ENCODE measurements around the gene ATP1B3. TPM values are rescaled to one million over a fixed set of nuclear protein-coding genes. Genes with fewer than 3 reads are reported as not detected.

Gene ATP1B3
- total RNA-seq, 2 experiments from 2014 or later: 22.2 to 22.5 TPM

GRCh38 chr3:141859651-141860050, 16.8 kb upstream of the ATP1B3 start:
- Mint-ChIP-seq H3K4me1 (ENCODE audit: low read depth) (peaks cover 11% of the 10 kb centered on the region), H3K9me3 (no peaks in the 10 kb centered on the region), H3K36me3 (ENCODE audit: low read depth) (no peaks in the 10 kb centered on the region), H3K27me3 (no peaks in the 10 kb centered on the region), H3K4me3 (no peak overlapping the region), H3K27ac (no peak overlapping the region)
- CTCF ChIA-PET: no interaction called here
- no peak overlapping the region for H3K4me3 ChIP-seq (ENCODE audit: low read length)
- H3K4me1 ChIP-seq (ENCODE audit: insufficient read depth, low read length): no peaks in the 10 kb centered on the region
- DNase-seq (no peak), ATAC-seq (ENCODE audit: poor library complexity) (no peak)
- POLR2A ChIA-PET: no interaction called here
- H3K27me3 ChIP-seq (ENCODE audit: control insufficient read depth in 1 of 2, insufficient read depth in 2 of 2, low read length in 2 of 2): no peaks in the 10 kb centered on the region
- intact Hi-C loops (cut with DNase I, micrococcal nuclease): no loop called here
- H3K27ac ChIP-seq (ENCODE audit: low read depth in 1 of 2, low read length in 2 of 2): no peak overlapping the region
- no peaks in the 10 kb centered on the region for H3K36me3 ChIP-seq (ENCODE audit: insufficient read depth, low read length)
- no peaks in the 10 kb centered on the region for H3K9me3 ChIP-seq (ENCODE audit: control insufficient read depth in 1 of 2, insufficient read depth in 1 of 2, low read length in 2 of 2)
- no peak for TF ChIP-seq CTCF (IDR thresholded peaks at IDR 0.05)

- no peaks in the 10 kb centered on the region for H3K36me3 ChIP-seq (ENCODE audit: insufficient read depth, low read length)
- no peaks in the 10 kb centered on the region for H3K27me3 ChIP-seq (ENCODE audit: control insufficient read depth in 1 of 2, insufficient read depth in 2 of 2, low read length in 2 of 2)
- no peaks in the 10 kb centered on the region for H3K36me3 Mint-ChIP-seq (ENCODE audit: low read depth)
- H3K4me3 ChIP-seq (ENCODE audit: low read length): no peak overlapping the region
- TF ChIP-seq CTCF (IDR thresholded peaks at IDR 0.05): no peak
- ATAC-seq (ENCODE audit: poor library complexity) (no peak), DNase-seq (no peak)
- ChIA-PET POLR2A (no interaction called here), CTCF (interaction anchor here (0.6 kb wide), 1 partner anchor 914 kb away, joined by 3 read pairs; no protein-coding TSS in a partner anchor)
- no peaks in the 10 kb centered on the region for H3K9me3 Mint-ChIP-seq
- no peak overlapping the region for H3K4me3 Mint-ChIP-seq
- intact Hi-C loops (cut with DNase I, micrococcal nuclease): no loop called here
- H3K4me1 ChIP-seq (ENCODE audit: insufficient read depth, low read length): no peaks in the 10 kb centered on the region
- H3K27ac Mint-ChIP-seq: no peak overlapping the region
- no peak overlapping the region for H3K27ac ChIP-seq (ENCODE audit: low read depth in 1 of 2, low read length in 2 of 2)
- no peaks in the 10 kb centered on the region for H3K9me3 ChIP-seq (ENCODE audit: control insufficient read depth in 1 of 2, insufficient read depth in 1 of 2, low read length in 2 of 2)
- H3K27me3 Mint-ChIP-seq: no peaks in the 10 kb centered on the region
- H3K4me1 Mint-ChIP-seq (ENCODE audit: low read depth): peaks cover 11% of the 10 kb centered on the region
These were observed 16.3 kb upstream of the ATP1B3 start for GRCh38 chr3:141860086-141860669.

- H3K36me3 Mint-ChIP-seq (ENCODE audit: low read depth): no peaks in the 10 kb centered on the region
- no peaks in the 10 kb centered on the region for H3K4me1 ChIP-seq (ENCODE audit: insufficient read depth, low read length)
- H3K4me3 Mint-ChIP-seq: no peak overlapping the region
- no peaks in the 10 kb centered on the region for H3K27me3 Mint-ChIP-seq
- peaks cover 11% of the 10 kb centered on the region for H3K4me1 Mint-ChIP-seq (ENCODE audit: low read depth)
- intact Hi-C loops (cut with DNase I, micrococcal nuclease): no loop called here
- H3K27ac Mint-ChIP-seq: no peak overlapping the region
- DNase-seq (no peak), ATAC-seq (ENCODE audit: poor library complexity) (no peak)
- ChIA-PET CTCF (interaction anchor here (0.6 kb wide), 1 partner anchor 915 kb away, joined by 3 read pairs; no protein-coding TSS in a partner anchor), POLR2A (no interaction called here)
- no peak overlapping the region for H3K27ac ChIP-seq (ENCODE audit: low read depth in 1 of 2, low read length in 2 of 2)
- H3K9me3 ChIP-seq (ENCODE audit: control insufficient read depth in 1 of 2, insufficient read depth in 1 of 2, low read length in 2 of 2): no peaks in the 10 kb centered on the region
- no peak overlapping the region for H3K4me3 ChIP-seq (ENCODE audit: low read length)
- H3K9me3 Mint-ChIP-seq: no peaks in the 10 kb centered on the region
- no peaks in the 10 kb centered on the region for H3K36me3 ChIP-seq (ENCODE audit: insufficient read depth, low read length)
- TF ChIP-seq CTCF (IDR thresholded peaks at IDR 0.05): no peak
- no peaks in the 10 kb centered on the region for H3K27me3 ChIP-seq (ENCODE audit: control insufficient read depth in 1 of 2, insufficient read depth in 2 of 2, low read length in 2 of 2)
These were observed 15.5 kb upstream of the ATP1B3 start for GRCh38 chr3:141860766-141861513.
